Astrocyte (in vitro differentiated cells and primary cell): ENCODE results near the gene CRAT. TPM values are rescaled to one million over a fixed set of nuclear protein-coding genes. Genes with fewer than 3 reads are reported as not detected.
"Not testable (repeated sequence)": the region's sequence is repeated elsewhere in the genome, so short reads cannot be mapped to it uniquely, and the experiment has no call there.

Source experiments
- DNase-seq: peaks from one replicate; pipeline ENCODE4 v3.0.0-alpha.2; 2010; ENCODE audit warnings: low read depth
- FAIRE-seq: peaks from 2 replicates; lab custom pipeline; 2011; peaks lifted over from hg19 to GRCh38; lab: Jason Lieb, UNC
- H2AFZ ChIP-seq: 2 replicates; pipeline ENCODE4 v1.6.0; 2012; ENCODE audit warnings: low read depth, low read length, inconsistent platforms
- H3K27ac ChIP-seq: 2 replicates; pipeline ENCODE4 v1.5.1; 2011; ENCODE audit warnings: low read depth, low read length, inconsistent platforms
- H3K27me3 ChIP-seq: 2 replicates; pipeline ENCODE4 v1.6.0; 2011; ENCODE audit warnings: low read length, inconsistent platforms; ENCODE audit not compliant: insufficient read depth
- H3K36me3 ChIP-seq: 2 replicates; pipeline ENCODE4 v1.5.1; 2011; ENCODE audit warnings: low read length, inconsistent platforms; ENCODE audit not compliant: insufficient read depth
- H3K4me1 ChIP-seq: 2 replicates; pipeline ENCODE4 v1.5.1; 2011; ENCODE audit warnings: low read length, inconsistent platforms; ENCODE audit not compliant: insufficient read depth
- H3K4me2 ChIP-seq: 2 replicates; pipeline ENCODE4 v1.6.0; 2012; ENCODE audit warnings: low read length, inconsistent platforms
- H3K4me3 ChIP-seq: 2 replicates; pipeline ENCODE4 v1.5.1; 2011; ENCODE audit warnings: low read depth, mild to moderate bottlenecking, low read length, inconsistent platforms; ENCODE audit not compliant: insufficient read depth
- H3K79me2 ChIP-seq: 2 replicates; pipeline ENCODE4 v1.6.0; 2012; ENCODE audit warnings: mild to moderate bottlenecking, low read length, inconsistent platforms; ENCODE audit not compliant: insufficient read depth
- H3K9ac ChIP-seq: 2 replicates; pipeline ENCODE4 v1.6.0; 2012; ENCODE audit warnings: mild to moderate bottlenecking, low read length, inconsistent platforms
- H3K9me3 ChIP-seq: 2 replicates; pipeline ENCODE4 v1.5.1; 2012; ENCODE audit warnings: low read depth, mild to moderate bottlenecking, low read length, inconsistent platforms; ENCODE audit not compliant: insufficient read depth
- H4K20me1 ChIP-seq: 2 replicates; pipeline ENCODE4 v1.6.0; 2012; ENCODE audit warnings: low read length, inconsistent platforms; ENCODE audit not compliant: insufficient read depth
- H3K27ac Mint-ChIP-seq: one replicate; pipeline ENCODE4 v1.8.0; 2021; ENCODE audit warnings: mild to moderate bottlenecking, mixed read lengths; ENCODE audit not compliant: unreplicated experiment
- H3K27me3 Mint-ChIP-seq: one replicate; pipeline ENCODE4 v1.8.0; 2021; ENCODE audit warnings: low read depth, mixed read lengths; ENCODE audit not compliant: unreplicated experiment
- H3K36me3 Mint-ChIP-seq: one replicate; pipeline ENCODE4 v1.8.0; 2021; ENCODE audit warnings: low read depth, mixed read lengths; ENCODE audit not compliant: unreplicated experiment
- H3K4me1 Mint-ChIP-seq: one replicate; pipeline ENCODE4 v1.8.0; 2021; ENCODE audit warnings: low read depth, mixed read lengths; ENCODE audit not compliant: unreplicated experiment
- H3K4me3 Mint-ChIP-seq: one replicate; pipeline ENCODE4 v1.8.0; 2021; ENCODE audit warnings: mild to moderate bottlenecking, moderate library complexity, mixed read lengths; ENCODE audit not compliant: unreplicated experiment
- H3K9me3 Mint-ChIP-seq: one replicate; pipeline ENCODE4 v1.8.0; 2021; ENCODE audit warnings: mild to moderate bottlenecking, mixed read lengths; ENCODE audit not compliant: unreplicated experiment
- EZH2 ChIP-seq: IDR thresholded peaks from 2 replicates; pipeline ENCODE4 v1.6.1; 2012; ENCODE audit warnings: mild to moderate bottlenecking, low read length, inconsistent platforms; ENCODE audit not compliant: insufficient read depth
- total RNA-seq: library from RNA; stranded (reverse); gene quantifications from 2 replicates; pipeline ENCODE4 v1.2.1, GENCODE V29; 2021
- TF ChIP-seq, protein P1 (sequence below): IDR thresholded peaks from 2 replicates; pipeline ENCODE4 v1.5.1; 2011; ENCODE audit warnings: low read depth, mild to moderate bottlenecking, inconsistent platforms, low read length, moderate library complexity; ENCODE audit not compliant: insufficient read depth

Gene CRAT
- total RNA-seq, 1 donor from 2014 or later, result 21.2 TPM

DNA sequence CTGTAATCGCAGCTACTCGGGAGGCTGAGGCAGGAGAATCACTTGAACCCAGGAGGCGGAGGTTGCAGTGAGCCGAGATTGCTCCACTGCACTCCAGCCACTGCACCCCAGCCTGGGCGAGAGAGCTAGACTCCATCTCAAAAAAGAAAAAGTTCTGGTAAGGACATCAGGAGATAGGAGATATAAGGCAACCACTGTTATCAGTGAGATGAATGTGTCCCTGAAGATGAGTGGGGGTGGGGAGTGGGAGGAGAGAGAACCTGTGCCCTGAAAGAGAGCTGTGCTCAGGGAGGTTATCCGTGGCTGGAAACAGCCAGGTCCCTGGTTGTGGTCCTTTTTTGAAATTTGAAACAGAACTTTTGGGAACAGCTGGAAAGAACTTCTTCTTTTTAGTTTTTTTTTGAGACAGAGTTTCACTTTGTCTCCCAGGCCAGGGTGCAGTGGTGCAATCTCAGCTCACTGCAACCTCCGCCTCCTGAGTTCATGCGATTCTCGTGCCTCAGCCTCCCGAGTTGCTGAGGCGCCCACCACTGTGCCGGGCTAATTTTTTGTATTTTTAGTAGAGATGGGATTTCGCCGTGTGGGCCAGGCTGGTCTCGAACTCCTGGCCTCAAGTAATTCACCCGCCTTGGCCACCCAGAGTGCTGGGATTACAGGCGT, 3.2 kb upstream of the CRAT start:
- no peak for FAIRE-seq
- Histone ChIP-seq H4K20me1 (peaks cover 42% of the 10 kb centered on the region), H2AFZ (no peak overlapping the region)

GRCh38 chr9:129112526-129112925, 1.9 kb upstream of the CRAT start:
- DNase-seq, H3K36me3 ChIP-seq, H2AFZ ChIP-seq, H3K9me3 ChIP-seq, H3K4me1 Mint-ChIP-seq, H3K27me3 ChIP-seq, H3K9me3 Mint-ChIP-seq, H3K27ac ChIP-seq, FAIRE-seq, H3K36me3 Mint-ChIP-seq, H3K27me3 Mint-ChIP-seq: not testable (repeated sequence)
- Histone ChIP-seq H3K9ac (peak overlapping the region; percentile 89), H3K4me1 (peaks cover 15% of the 10 kb centered on the region), H4K20me1 (peaks cover 44% of the 10 kb centered on the region), H3K79me2 (peaks cover 65% of the 10 kb centered on the region), H3K4me3 (peak overlapping the region; percentile 90), H3K4me2 (peak overlapping the region; percentile 100)
- peak overlapping the region; percentile 95 for H3K4me3 Mint-ChIP-seq
- H3K27ac Mint-ChIP-seq, result peak overlapping the region; percentile 55

More for the DNA sequence above, 3.2 kb upstream of the CRAT start:
- Histone ChIP-seq H3K79me2 (peaks cover 71% of the 10 kb centered on the region), H3K4me3 (no peak overlapping the region), H3K4me1 (peaks cover 15% of the 10 kb centered on the region), H3K36me3 (no peaks in the 10 kb centered on the region), H3K9me3 (no peaks in the 10 kb centered on the region), H3K9ac (no peak overlapping the region), H3K4me2 (no peak overlapping the region), H3K27ac (no peak overlapping the region), H3K27me3 (no peaks in the 10 kb centered on the region)
- H3K9me3 Mint-ChIP-seq, result no peaks in the 10 kb centered on the region
- DNase-seq, result no peak
- no peaks in the 10 kb centered on the region for H3K36me3 Mint-ChIP-seq
- peaks cover 3% of the 10 kb centered on the region for H3K27me3 Mint-ChIP-seq
- peaks cover 2% of the 10 kb centered on the region for H3K4me1 Mint-ChIP-seq
- TF ChIP-seq, protein P1, sequence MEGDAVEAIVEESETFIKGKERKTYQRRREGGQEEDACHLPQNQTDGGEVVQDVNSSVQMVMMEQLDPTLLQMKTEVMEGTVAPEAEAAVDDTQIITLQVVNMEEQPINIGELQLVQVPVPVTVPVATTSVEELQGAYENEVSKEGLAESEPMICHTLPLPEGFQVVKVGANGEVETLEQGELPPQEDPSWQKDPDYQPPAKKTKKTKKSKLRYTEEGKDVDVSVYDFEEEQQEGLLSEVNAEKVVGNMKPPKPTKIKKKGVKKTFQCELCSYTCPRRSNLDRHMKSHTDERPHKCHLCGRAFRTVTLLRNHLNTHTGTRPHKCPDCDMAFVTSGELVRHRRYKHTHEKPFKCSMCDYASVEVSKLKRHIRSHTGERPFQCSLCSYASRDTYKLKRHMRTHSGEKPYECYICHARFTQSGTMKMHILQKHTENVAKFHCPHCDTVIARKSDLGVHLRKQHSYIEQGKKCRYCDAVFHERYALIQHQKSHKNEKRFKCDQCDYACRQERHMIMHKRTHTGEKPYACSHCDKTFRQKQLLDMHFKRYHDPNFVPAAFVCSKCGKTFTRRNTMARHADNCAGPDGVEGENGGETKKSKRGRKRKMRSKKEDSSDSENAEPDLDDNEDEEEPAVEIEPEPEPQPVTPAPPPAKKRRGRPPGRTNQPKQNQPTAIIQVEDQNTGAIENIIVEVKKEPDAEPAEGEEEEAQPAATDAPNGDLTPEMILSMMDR, result no peak
- no peak for TF ChIP-seq EZH2
- H3K27ac Mint-ChIP-seq, result no peak overlapping the region
- H3K4me3 Mint-ChIP-seq, result peak overlapping the region; percentile 50

DNA sequence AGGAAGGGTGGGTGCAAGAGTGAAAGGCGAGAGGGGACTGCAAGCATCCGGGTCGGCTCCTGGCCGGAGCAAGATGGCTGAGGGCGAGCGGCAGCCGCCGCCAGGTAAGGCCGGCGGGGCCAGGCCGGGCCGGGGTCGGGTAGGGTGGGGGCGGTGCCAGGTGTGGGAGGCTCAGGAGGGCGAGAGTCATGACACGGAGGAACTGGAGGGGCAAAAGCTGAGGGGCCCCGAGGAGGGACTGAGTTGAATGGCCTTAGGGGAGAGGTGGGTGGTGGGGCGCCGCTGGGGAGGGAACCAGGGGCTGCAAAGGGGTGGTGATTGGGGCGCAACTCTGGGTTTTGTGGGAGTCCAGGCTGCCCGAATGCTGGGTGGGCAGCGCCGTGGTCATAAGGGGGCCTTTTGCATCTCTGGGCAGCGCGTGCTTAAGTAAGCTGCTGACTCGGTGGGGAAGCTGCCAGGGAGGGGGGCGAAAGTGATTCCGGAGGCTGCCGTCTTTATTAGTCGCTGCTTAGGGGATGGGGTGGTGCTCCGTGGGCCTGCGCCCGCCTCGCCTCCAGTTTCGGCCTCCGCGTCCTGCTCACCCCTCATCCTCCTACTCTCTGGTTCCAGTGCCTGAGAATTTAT, 1.0 kb upstream of the CRAT start:
- Histone ChIP-seq H3K9ac (peak overlapping the region; percentile 89), H3K4me2 (peak overlapping the region; percentile 100), H2AFZ (peak overlapping the region; percentile 92), H3K36me3 (peaks cover 3% of the 10 kb centered on the region), H3K4me1 (peaks cover 15% of the 10 kb centered on the region), H3K27me3 (no peaks in the 10 kb centered on the region), H3K79me2 (peaks cover 56% of the 10 kb centered on the region), H3K4me3 (peak overlapping the region; percentile 90), H3K27ac (peak overlapping the region; percentile 92), H4K20me1 (peaks cover 40% of the 10 kb centered on the region), H3K9me3 (no peaks in the 10 kb centered on the region)
- Mint-ChIP-seq H3K27me3 (peaks cover 3% of the 10 kb centered on the region), H3K27ac (peak overlapping the region; percentile 75), H3K4me1 (peaks cover 2% of the 10 kb centered on the region), H3K9me3 (no peaks in the 10 kb centered on the region), H3K4me3 (peak overlapping the region; percentile 95), H3K36me3 (peaks cover 5% of the 10 kb centered on the region)
- FAIRE-seq (no peak), DNase-seq (peak; percentile 38)
- no peak for TF ChIP-seq EZH2
- TF ChIP-seq, protein P1, result no peak
